HFFc6 (cell line): ENCODE results near the gene ALG12. TPM values are rescaled to one million over a fixed set of nuclear protein-coding genes. Genes with fewer than 3 reads are reported as not detected.

ENCODE experiments used
- DNase-seq: peaks from one replicate; pipeline ENCODE4 v3.0.0-alpha.2; 2018
- H3K27ac Mint-ChIP-seq: 2 replicates; pipeline ENCODE4 v1.8.0; 2020; ENCODE audit warnings: mild to moderate bottlenecking, mixed read lengths
- H3K27me3 Mint-ChIP-seq: 2 replicates; pipeline ENCODE4 v1.8.0; 2021; ENCODE audit warnings: mild to moderate bottlenecking, moderate library complexity, mixed read lengths; ENCODE audit not compliant: insufficient read depth
- H3K36me3 Mint-ChIP-seq: 2 replicates; pipeline ENCODE4 v1.8.0; 2021; ENCODE audit warnings: low read depth, mixed read lengths
- H3K4me1 Mint-ChIP-seq: 2 replicates; pipeline ENCODE4 v1.8.0; 2020; ENCODE audit warnings: low read depth, mixed read lengths
- H3K4me3 Mint-ChIP-seq: 2 replicates; pipeline ENCODE4 v1.8.0; 2020; ENCODE audit warnings: mild to moderate bottlenecking, moderate library complexity, mixed read lengths
- H3K9me3 Mint-ChIP-seq: 2 replicates; pipeline ENCODE4 v1.8.0; 2020; ENCODE audit warnings: mild to moderate bottlenecking, mixed read lengths
- long read RNA-seq: library from polyadenylated mRNA; unstranded; transcript quantifications from one replicate; pipeline ENCODE4 v2.0.0, GENCODE V29; 2019
- total RNA-seq, 6 experiments: library from RNA; stranded (reverse); fragmentation: NEBNext Ultra II Directional; extraction: Animal tissue kit (Norgen Biotek cat#: 25700); gene quantifications; 2 replicates in 1 of 6; 3 replicates in 5 of 6; pipeline ENCODE4 v1.2.3, GENCODE V29; 2021
- TF ChIP-seq, protein P1 (sequence below): fragments of 200-600 bp; sonication (generic); IDR thresholded peaks from 2 replicates; pipeline ENCODE4 v1.5.0; 2021; ENCODE audit warnings: antibody characterized with exemption, mild to moderate bottlenecking

The ALG12 gene
- total RNA-seq: 10 to 100 TPM; 17.2 to 25.1 (median 20.2) TPM
- long read RNA-seq, full-length matches to known transcripts: 35 of 51 reads
- long read RNA-seq, partial matches to known transcripts: 10 of 51 reads
- long read RNA-seq, other reads (novel, unspliced or antisense): 6 of 51 reads

DNA sequence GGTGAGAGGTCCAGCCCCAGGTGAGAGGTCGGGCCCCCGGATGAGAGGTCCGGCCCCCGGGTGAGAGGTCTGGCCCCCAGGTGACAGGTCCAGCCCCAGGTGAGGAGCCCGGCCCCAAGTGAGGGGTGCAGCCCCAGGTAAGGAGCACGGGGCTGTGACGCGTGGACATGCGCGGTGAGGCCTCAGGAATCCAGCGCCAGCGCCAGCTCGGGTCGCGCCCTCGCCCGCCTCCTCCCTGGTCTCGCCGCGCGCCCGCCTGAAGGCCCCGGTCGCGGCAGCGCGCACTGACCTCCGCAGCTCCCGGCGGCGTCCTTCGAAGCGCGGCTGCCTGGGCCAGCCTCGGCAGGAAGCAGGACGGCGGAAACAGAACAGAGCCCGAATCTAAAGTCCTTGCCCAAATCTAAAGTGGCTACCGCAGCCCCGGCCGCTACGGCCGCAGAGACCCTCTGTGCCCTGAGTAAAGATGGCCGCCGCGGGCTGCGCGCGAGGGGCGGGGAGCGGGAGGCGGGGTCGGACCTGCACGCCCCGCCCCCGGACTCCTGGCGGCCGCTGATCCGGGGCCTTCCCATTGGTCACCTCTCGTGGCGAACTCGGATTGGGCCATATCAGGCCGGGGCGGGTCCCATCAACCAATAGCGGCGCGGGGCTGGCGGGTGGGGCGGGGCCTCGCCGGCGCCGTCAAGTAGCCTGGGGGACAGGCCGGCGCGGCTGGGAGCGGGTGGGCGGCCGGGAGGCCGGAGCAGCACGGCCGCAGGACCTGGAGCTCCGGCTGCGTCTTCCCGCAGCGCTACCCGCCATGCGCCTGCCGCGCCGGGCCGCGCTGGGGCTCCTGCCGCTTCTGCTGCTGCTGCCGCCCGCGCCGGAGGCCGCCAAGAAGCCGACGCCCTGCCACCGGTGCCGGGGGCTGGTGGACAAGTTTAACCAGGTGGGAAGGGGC is at the start of gene ALG12, which contains the start of gene CRELD2:
Gene ALG12, minus strand, starts transcription at position 465 of the 937 bp plus-strand sequence. CDS start 4,673 bp downstream, outside the sequence.
Gene CRELD2, plus strand, starts transcription at position 661 of the 937 bp plus-strand sequence. Its CDS starts 136 bp downstream, at position 797.
- Mint-ChIP-seq H3K9me3 (no peaks in the 10 kb centered on the region), H3K4me1 (peaks cover 10% of the 10 kb centered on the region; the same call in 1 of the 2 replicates), H3K27me3 (peaks cover under 1% of the 10 kb centered on the region; the same call in 1 of the 2 replicates), H3K4me3 (peak within 1 kb of the TSS; percentile 93), H3K27ac (peak within 1 kb of the TSS; percentile 83), H3K36me3 (no peaks in the 10 kb centered on the region)
- peak; percentile 95 for DNase-seq
- TF ChIP-seq, protein P1, sequence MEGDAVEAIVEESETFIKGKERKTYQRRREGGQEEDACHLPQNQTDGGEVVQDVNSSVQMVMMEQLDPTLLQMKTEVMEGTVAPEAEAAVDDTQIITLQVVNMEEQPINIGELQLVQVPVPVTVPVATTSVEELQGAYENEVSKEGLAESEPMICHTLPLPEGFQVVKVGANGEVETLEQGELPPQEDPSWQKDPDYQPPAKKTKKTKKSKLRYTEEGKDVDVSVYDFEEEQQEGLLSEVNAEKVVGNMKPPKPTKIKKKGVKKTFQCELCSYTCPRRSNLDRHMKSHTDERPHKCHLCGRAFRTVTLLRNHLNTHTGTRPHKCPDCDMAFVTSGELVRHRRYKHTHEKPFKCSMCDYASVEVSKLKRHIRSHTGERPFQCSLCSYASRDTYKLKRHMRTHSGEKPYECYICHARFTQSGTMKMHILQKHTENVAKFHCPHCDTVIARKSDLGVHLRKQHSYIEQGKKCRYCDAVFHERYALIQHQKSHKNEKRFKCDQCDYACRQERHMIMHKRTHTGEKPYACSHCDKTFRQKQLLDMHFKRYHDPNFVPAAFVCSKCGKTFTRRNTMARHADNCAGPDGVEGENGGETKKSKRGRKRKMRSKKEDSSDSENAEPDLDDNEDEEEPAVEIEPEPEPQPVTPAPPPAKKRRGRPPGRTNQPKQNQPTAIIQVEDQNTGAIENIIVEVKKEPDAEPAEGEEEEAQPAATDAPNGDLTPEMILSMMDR: no peak

DNA sequence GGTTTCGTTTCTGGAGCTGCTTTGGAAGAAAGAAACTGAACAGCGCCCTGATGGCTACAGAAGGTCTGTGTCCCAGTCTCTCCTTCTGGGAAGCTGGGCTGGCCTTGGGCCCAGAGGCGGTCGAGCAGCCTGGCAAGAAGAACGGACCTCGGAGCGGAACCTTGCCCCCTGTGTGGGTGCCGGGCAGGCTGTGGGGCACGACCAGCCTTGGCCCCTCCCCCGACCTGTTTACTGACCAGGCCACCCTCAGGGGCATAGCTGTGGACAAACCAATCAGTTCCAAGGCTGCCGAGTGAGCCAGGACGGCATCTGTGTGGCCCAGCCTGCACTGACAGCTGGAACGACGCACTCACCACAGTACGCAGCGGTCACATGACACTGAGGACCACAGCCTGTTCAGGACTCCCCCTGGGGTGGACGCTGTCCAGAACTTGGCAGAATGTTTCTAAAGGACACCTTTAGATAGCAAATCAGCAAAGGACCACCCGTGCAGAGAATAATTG is 49.5 kb upstream of the ALG12 start:
- H3K4me3 Mint-ChIP-seq: no peak overlapping the region
- no peaks in the 10 kb centered on the region; the same call in none of the 2 replicates for H3K27me3 Mint-ChIP-seq

DNA sequence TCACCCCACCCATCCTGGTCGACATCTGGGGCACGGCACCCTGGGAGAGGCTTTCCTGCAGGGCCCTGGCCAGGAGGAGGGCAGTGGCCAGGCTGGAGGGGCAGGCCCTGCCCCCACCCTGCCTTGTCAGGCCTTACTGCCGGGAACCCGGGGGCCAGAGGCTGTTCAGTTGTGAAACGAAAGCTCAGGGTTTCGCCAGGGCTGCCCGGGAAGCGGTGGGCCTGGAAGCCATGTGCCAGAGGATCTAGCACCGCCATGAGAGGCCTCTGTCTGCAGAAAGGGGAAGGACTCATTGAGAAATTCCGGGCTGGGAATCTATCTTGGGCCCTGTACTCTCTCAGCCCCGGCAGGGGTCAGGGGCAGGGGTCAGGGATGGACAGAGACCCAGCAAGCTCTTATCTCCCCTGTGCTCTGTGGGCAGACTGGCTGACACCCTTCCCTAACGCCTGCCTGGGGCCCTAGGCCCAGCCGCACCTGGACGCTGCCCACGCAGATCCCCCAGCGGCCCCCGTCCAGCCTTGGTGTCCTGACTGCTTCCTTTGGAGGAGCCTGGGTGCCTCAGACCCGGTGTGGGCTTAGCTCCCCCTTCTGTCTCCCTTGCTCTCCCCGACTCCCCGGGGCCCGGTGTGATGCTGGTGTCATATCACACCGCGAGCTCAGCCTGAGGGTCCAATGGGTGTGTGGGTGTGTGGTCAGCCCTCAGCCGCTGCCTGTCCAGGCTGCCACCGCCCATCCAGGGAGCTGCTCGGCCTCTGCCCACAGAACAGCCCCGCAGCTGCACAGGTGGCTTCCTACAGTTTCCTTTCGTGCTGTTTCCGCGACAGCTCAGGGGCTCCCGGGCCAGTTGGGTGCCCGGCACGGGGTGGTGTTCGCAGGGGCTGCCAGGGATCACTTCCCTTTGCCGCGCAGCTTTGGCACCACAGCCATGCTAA is 48.8 kb upstream of the ALG12 start:
- Mint-ChIP-seq H3K27me3 (no peaks in the 10 kb centered on the region; the same call in none of the 2 replicates), H3K27ac (peak overlapping the region; percentile 52; the same call in 1 of the 2 replicates), H3K36me3 (peaks cover 5% of the 10 kb centered on the region; the same call in 1 of the 2 replicates), H3K9me3 (no peaks in the 10 kb centered on the region), H3K4me3 (no peak overlapping the region), H3K4me1 (peaks cover 25% of the 10 kb centered on the region)
- TF ChIP-seq, protein P1: no peak
- DNase-seq: no peak

More for the DNA sequence above, 49.5 kb upstream of the ALG12 start:
- peaks cover 25% of the 10 kb centered on the region for H3K4me1 Mint-ChIP-seq
- H3K27ac Mint-ChIP-seq: peak overlapping the region; percentile 52; the same call in 1 of the 2 replicates
- DNase-seq: peak; percentile 21
- H3K36me3 Mint-ChIP-seq: peaks cover 5% of the 10 kb centered on the region; the same call in 1 of the 2 replicates
- no peaks in the 10 kb centered on the region for H3K9me3 Mint-ChIP-seq
- TF ChIP-seq, protein P1: no peak

GRCh38 chr22:49966041-49966773 is 48.0 kb upstream of the ALG12 start:
- TF ChIP-seq, protein P1: no peak
- Mint-ChIP-seq H3K27me3 (no peaks in the 10 kb centered on the region; the same call in none of the 2 replicates), H3K9me3 (no peaks in the 10 kb centered on the region), H3K27ac (no peak overlapping the region), H3K4me1 (peaks cover 25% of the 10 kb centered on the region), H3K4me3 (no peak overlapping the region), H3K36me3 (peaks cover 5% of the 10 kb centered on the region; the same call in 1 of the 2 replicates)
- DNase-seq: no peak
